K562 (cell line): Measurements from ENCODE around the gene PSAP. TPM values are rescaled to one million over a fixed set of nuclear protein-coding genes. Genes with fewer than 3 reads are reported as not detected.

Experiments
- ATAC-seq: fragments of 200-7000 bp; cut with Tn5 transposase; 3 replicates; pipeline ENCODE4 v1.9.1; 2020; ENCODE audit warnings: moderate library complexity
- BruUV-seq: library from RNA; stranded (reverse); fragments of 400-500 nt; replicated peaks from 2 replicates; lab custom pipeline; 2021; lab: Mats Ljungman, UMichigan
- CTCF ChIA-PET: fragments of 300-600 bp; formaldehyde crosslinking; extraction: SDS; loops from one replicate; lab custom pipeline; 2021; ENCODE audit warnings: low intra/inter-chr PET ratio; lab: Yijun Ruan, JAX
- POLR2A ChIA-PET: fragments of 300-600, 350-650 bp; sonication (Branson Sonifier 250); formaldehyde crosslinking; extraction: SDS; loops from one replicate; lab custom pipeline; 2021; ENCODE audit warnings: antibody characterized with exemption, inconsistent platforms; lab: Yijun Ruan, JAX
- DNase-seq, 4 experiments: peaks; one replicate each; pipeline versions ENCODE4 v3.0.0 to v3.0.0-alpha.2; 2011 to 2018; ENCODE audit warnings: low spot score in 3 of 4, mixed read lengths in 3 of 4; ENCODE audit errors: extremely low read depth in 1 of 4
- FAIRE-seq: peaks from 2 replicates; lab custom pipeline; 2011; peaks lifted over from hg19 to GRCh38; lab: Jason Lieb, UNC
- H2AFZ ChIP-seq: 2 replicates; pipeline ENCODE4 v1.6.0; 2011; ENCODE audit warnings: low read depth, low read length, control low read depth, inconsistent platforms
- H3K27ac ChIP-seq: fragments of 200-600 bp; 3 replicates; pipeline ENCODE4 v1.8.0; 2011; ENCODE audit warnings: low read depth, mild to moderate bottlenecking, control low read depth, inconsistent platforms, low read length, moderate library complexity, mixed read lengths; ENCODE audit errors: extremely low read depth
- H3K27me3 ChIP-seq, 2 experiments: fragments of 300-600 bp in 1 of 2; 2 replicates in 1 of 2; 3 replicates in 1 of 2; pipeline versions ENCODE4 v1.6.0 to v1.8.0; 2011; ENCODE audit warnings: inconsistent platforms in 2 of 2, low read length in 2 of 2, mild to moderate bottlenecking in 1 of 2, mixed read lengths in 1 of 2, moderate library complexity in 1 of 2; ENCODE audit not compliant: control insufficient read depth in 2 of 2, insufficient read depth in 2 of 2
- H3K36me3 ChIP-seq: fragments of 300-600 bp; 3 replicates; pipeline ENCODE4 v1.8.0; 2011; ENCODE audit warnings: mild to moderate bottlenecking, low read length, inconsistent platforms; ENCODE audit not compliant: control insufficient read depth, insufficient read depth
- H3K4me1 ChIP-seq, 2 experiments: fragments of 200-600 bp in 1 of 2; replicated peaks in 1 of 2; 2 replicates in 1 of 2; 3 replicates in 1 of 2; pipeline versions ENCODE4 v1.5.1 to v1.8.0; 2011; ENCODE audit warnings: inconsistent platforms in 2 of 2, low read length in 2 of 2, mild to moderate bottlenecking in 1 of 2, mixed read lengths in 1 of 2, moderate library complexity in 1 of 2; ENCODE audit not compliant: control insufficient read depth in 2 of 2, insufficient read depth in 2 of 2
- H3K4me2 ChIP-seq: 2 replicates; pipeline ENCODE4 v1.6.1; 2011; ENCODE audit warnings: low read length, control low read depth, inconsistent platforms, mixed read lengths; ENCODE audit not compliant: insufficient read depth
- H3K4me3 ChIP-seq: fragments of 200-600 bp; sonication (generic), shearing (Covaris generic); 2 replicates; pipeline ENCODE4 v1.5.1; 2016; ENCODE audit warnings: control low read depth, inconsistent platforms
- H3K79me2 ChIP-seq: fragments of 200-600 bp; 3 replicates; pipeline ENCODE4 v1.8.0; 2011; ENCODE audit warnings: low read length, inconsistent platforms; ENCODE audit not compliant: control insufficient read depth, insufficient read depth
- H3K9ac ChIP-seq, 2 experiments: 2 replicates each; pipeline versions ENCODE4 v1.6.0 to v1.6.1; 2011; ENCODE audit warnings: low read depth in 2 of 2, low read length in 2 of 2, control low read depth in 1 of 2, inconsistent platforms in 1 of 2, mild to moderate bottlenecking in 1 of 2, mixed read lengths in 1 of 2; ENCODE audit not compliant: insufficient read depth in 1 of 2
- H3K9me1 ChIP-seq: one replicate; pipeline ENCODE4 v1.6.0; 2011; ENCODE audit warnings: inconsistent platforms, mild to moderate bottlenecking, low read length, moderate library complexity; ENCODE audit not compliant: control insufficient read depth, insufficient read depth
- H3K9me3 ChIP-seq: replicated peaks from 2 replicates; pipeline ENCODE4 v1.5.1; 2011; ENCODE audit warnings: low read depth, low read length, inconsistent platforms; ENCODE audit not compliant: control insufficient read depth, insufficient read depth
- H4K20me1 ChIP-seq: replicated peaks from 2 replicates; pipeline ENCODE4 v1.6.1; 2011; ENCODE audit warnings: low read length, inconsistent platforms, mixed read lengths; ENCODE audit not compliant: control insufficient read depth, insufficient read depth
- BCOR ChIP-seq: fragments of 450-650 bp; IDR thresholded peaks from 2 replicates; pipeline ENCODE4 v1.6.1; 2016
- ETS2 ChIP-seq: IDR thresholded peaks from 2 replicates; pipeline ENCODE4 v1.6.1; 2016; ENCODE audit warnings: borderline replicate concordance, missing genetic modification characterization, mild to moderate bottlenecking, moderate library complexity, missing compliant biosample characterization; ENCODE audit not compliant: poor library complexity, severe bottlenecking
- KLF10 ChIP-seq: fragments of 250-450 bp; sonication (Bioruptor Pico); IDR thresholded peaks from 2 replicates; pipeline ENCODE4 v1.6.1; 2021; ENCODE audit warnings: matching md5 sums
- SLC30A9 ChIP-seq: fragments of 250-450 bp; sonication (Bioruptor Pico); IDR thresholded peaks from 2 replicates; pipeline ENCODE4 v1.8.0; 2022; ENCODE audit warnings: mild to moderate bottlenecking, moderate library complexity
- SP1 ChIP-seq: sonication (generic); formaldehyde crosslinking; IDR thresholded peaks from 2 replicates; pipeline ENCODE4 v1.8.1; 2022; ENCODE audit warnings: mild to moderate bottlenecking, missing genetic modification reagents
- ZKSCAN1 ChIP-seq: fragments of 150-350 bp; IDR thresholded peaks from 2 replicates; pipeline ENCODE4 v1.6.1; 2016; ENCODE audit warnings: low read depth, low read length
- ZNF316 ChIP-seq: fragments of 450-650 bp; IDR thresholded peaks from 2 replicates; pipeline ENCODE4 v1.6.1; 2016
- ZNF436 ChIP-seq: fragments of 250-450, 450-650 bp; sonication (Bioruptor Pico); formaldehyde crosslinking; IDR thresholded peaks from 2 replicates; pipeline ENCODE4 v1.7.0; 2020; ENCODE audit warnings: mild to moderate bottlenecking
- WGBS: fragments of 100-300 bp; shearing (Covaris generic); methylation state at CpG from one replicate; pipeline ENCODE4 v1.1.6; 2016; ENCODE audit warnings: low coverage, mixed read lengths; ENCODE audit not compliant: insufficient coverage; ENCODE audit errors: missing lambda C conversion rate; 5-methylcytosine and 5-hydroxymethylcytosine counted together
- in situ Hi-C: fragments of 300-500 bp; cut with MboI; formaldehyde crosslinking; loops from 4 replicates; pipeline ENCODE4 v1.15.0; 2018; ENCODE audit warnings: inconsistent platforms, mixed read lengths
- intact Hi-C: fragments of 100-400 bp; cut with micrococcal nuclease; formaldehyde crosslinking; loops from 2 replicates; pipeline ENCODE4 v1.14.2; 2022
- polyA plus RNA-seq, 8 experiments: library from polyadenylated mRNA; depleted of rRNA in 4 of 8; stranded (reverse) in 5 of 8; unstranded in 3 of 8; fragments of >200 nt; fragmentation: Nextera tagmentation in 2 of 8; fragmentation: Illumina TruSeq in 1 of 8; extraction: Ambion mirVana in 2 of 8; extraction: Trizol in 1 of 8; gene quantifications; 2 replicates each; pipeline versions ENCODE4 v1.2.1 to v1.2.3, GENCODE V29; 2011 to 2014; ENCODE audit warnings: inconsistent platforms in 1 of 8, missing spikeins in 1 of 8
- total RNA-seq, 7 experiments: library from RNA; depleted of rRNA in 6 of 7; stranded (reverse); fragments of >200 nt in 6 of 7; fragmentation: Illumina TruSeq in 2 of 7; extraction: Trizol in 2 of 7; gene quantifications; 2 replicates each; pipeline versions ENCODE4 v1.2.1 to v1.2.3, GENCODE V29; 2011 to 2021; ENCODE audit warnings: low replicate concordance in 1 of 7

PSAP gene
- total and polyA plus RNA-seq, 9 of the 15 experiments (the other 6 are each of a cell fraction or from before 2014, with no cell fraction given): 245 to 700 (median 429) TPM

GRCh38 chr10:71829896-71830295 lies 21.2 kb downstream of the PSAP start:
- H3K79me2 ChIP-seq: peaks cover 33% of the 10 kb centered on the region
- H4K20me1 ChIP-seq: peaks cover 29% of the 10 kb centered on the region; the same call in 1 of the 2 replicates
- ChIA-PET POLR2A (interaction anchor here (0.5 to 3.3 kb wide), 11 partner anchors 9 to 512 kb away, joined by 3 to 22 read pairs (median 3); partner anchors contain the start of gene PSAP), CTCF (no interaction called here)
- in situ Hi-C loops: no loop called here
- H3K27ac ChIP-seq: no peak overlapping the region
- no peak for ATAC-seq
- FAIRE-seq: no peak
- no peak overlapping the region for H2AFZ ChIP-seq
- peaks cover 0 to 4% of the 10 kb centered on the region in 2 experiments; a peak in 1 of 5 replicates for H3K4me1 ChIP-seq
- BruUV-seq: no TSS peak
- no peak overlapping the region for H3K4me3 ChIP-seq
- no peak for DNase-seq
- peaks cover 5% of the 10 kb centered on the region for H3K9me1 ChIP-seq
- no peaks in the 10 kb centered on the region for H3K9me3 ChIP-seq
- peaks cover 95% of the 10 kb centered on the region for H3K36me3 ChIP-seq
- intact Hi-C loops: no loop called here
- WGBS: 95% methylated on average over 5 of the region's 5 CpGs
- no peaks in the 10 kb centered on the region for H3K27me3 ChIP-seq
- TF ChIP-seq ZNF436 (CRISPR knock-in tag) (no peak), BCOR (no peak), SLC30A9 (CRISPR knock-in tag) (no peak), ETS2 (no peak), ZKSCAN1 (no peak), SP1 (CRISPR knock-in tag) (no peak), ZNF316 (0 out of 2 replicates have a peak, but pooled peaks have one; percentile 8), KLF10 (CRISPR knock-in tag) (no peak)
- TF ChIP-seq, all 486 proteins: peak for 1
- Histone ChIP-seq H3K9ac (no peak overlapping the region), H3K4me2 (no peak overlapping the region)
